Neural progenitor cell (in vitro differentiated cells): ENCODE results near the gene GABRG3.

Experiments
- EZH2 ChIP-seq: fragments of 200-600 bp; sonication (generic); IDR thresholded peaks from 2 replicates; pipeline ENCODE4 v1.6.1; 2017; ENCODE audit warnings: antibody characterized with exemption, mild to moderate bottlenecking, moderate library complexity
- EZH2phosphoT487 ChIP-seq: fragments of 200-600 bp; sonication (generic); IDR thresholded peaks from 2 replicates; pipeline ENCODE4 v1.6.1; 2017; ENCODE audit warnings: antibody characterized with exemption
- TF ChIP-seq, protein P1 (sequence below): fragments of 200-600 bp; sonication (generic); IDR thresholded peaks from 2 replicates; pipeline ENCODE4 v1.5.1; 2017; ENCODE audit warnings: antibody characterized with exemption, mild to moderate bottlenecking

DNA sequence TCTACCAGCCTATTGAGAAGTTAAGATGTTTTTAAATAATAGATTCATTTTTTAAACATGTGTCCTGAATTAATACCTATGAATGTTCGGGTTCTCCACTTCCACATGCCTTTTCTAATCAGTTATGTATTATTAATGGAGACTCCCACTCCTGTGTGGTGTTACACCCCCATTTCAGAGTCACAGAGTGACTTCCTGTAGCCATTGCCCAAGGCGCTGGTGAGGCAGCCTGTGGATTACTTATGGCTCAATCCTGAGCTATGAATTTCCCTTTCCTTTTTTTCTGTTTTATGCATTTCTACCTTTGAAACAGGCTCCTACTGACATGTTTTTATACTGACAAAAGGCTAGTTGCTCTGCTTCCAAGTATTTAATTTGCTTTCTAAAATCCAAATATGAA lies 162.3 kb downstream of the GABRG3 start:
- TF ChIP-seq, protein P1, sequence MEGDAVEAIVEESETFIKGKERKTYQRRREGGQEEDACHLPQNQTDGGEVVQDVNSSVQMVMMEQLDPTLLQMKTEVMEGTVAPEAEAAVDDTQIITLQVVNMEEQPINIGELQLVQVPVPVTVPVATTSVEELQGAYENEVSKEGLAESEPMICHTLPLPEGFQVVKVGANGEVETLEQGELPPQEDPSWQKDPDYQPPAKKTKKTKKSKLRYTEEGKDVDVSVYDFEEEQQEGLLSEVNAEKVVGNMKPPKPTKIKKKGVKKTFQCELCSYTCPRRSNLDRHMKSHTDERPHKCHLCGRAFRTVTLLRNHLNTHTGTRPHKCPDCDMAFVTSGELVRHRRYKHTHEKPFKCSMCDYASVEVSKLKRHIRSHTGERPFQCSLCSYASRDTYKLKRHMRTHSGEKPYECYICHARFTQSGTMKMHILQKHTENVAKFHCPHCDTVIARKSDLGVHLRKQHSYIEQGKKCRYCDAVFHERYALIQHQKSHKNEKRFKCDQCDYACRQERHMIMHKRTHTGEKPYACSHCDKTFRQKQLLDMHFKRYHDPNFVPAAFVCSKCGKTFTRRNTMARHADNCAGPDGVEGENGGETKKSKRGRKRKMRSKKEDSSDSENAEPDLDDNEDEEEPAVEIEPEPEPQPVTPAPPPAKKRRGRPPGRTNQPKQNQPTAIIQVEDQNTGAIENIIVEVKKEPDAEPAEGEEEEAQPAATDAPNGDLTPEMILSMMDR: no peak
- TF ChIP-seq EZH2 (no peak), EZH2phosphoT487 (no peak)
